OCI-LY7 (cell line): ENCODE results near the gene OR56A4. TPM values are rescaled to one million over a fixed set of nuclear protein-coding genes. Genes with fewer than 3 reads are reported as not detected.

ENCODE experiments used
- BruUV-seq: library from RNA; stranded (reverse); fragments of 400-500 nt; replicated peaks from 2 replicates; lab custom pipeline; 2021; lab: Mats Ljungman, UMichigan
- CTCF ChIA-PET: fragments of 300-600 bp; sonication (Branson Sonifier 250); formaldehyde crosslinking; loops from one replicate; lab custom pipeline; 2022; ENCODE audit warnings: antibody characterized with exemption; ENCODE audit not compliant: unreplicated experiment; lab: Charles Lee
- POLR2A ChIA-PET: fragments of 300-600 bp; sonication (Branson Sonifier 250); formaldehyde crosslinking; loops from one replicate; lab custom pipeline; 2022; ENCODE audit warnings: antibody characterized with exemption; lab: Charles Lee
- DNase-seq: peaks from one replicate; pipeline ENCODE4 v3.0.0-alpha.2; 2015; ENCODE audit warnings: low spot score
- H2AFZ ChIP-seq: fragments of 200-600 bp; sonication (generic), shearing (Covaris generic); 2 replicates; pipeline ENCODE4 v1.6.1; 2014; ENCODE audit warnings: mild to moderate bottlenecking, antibody characterized with exemption, low read length, moderate library complexity
- H3K27ac ChIP-seq: fragments of 200-600 bp; sonication (generic); 2 replicates; pipeline ENCODE4 v1.5.1; 2014; ENCODE audit warnings: mixed run types, low read depth, mild to moderate bottlenecking, moderate library complexity, low read length, inconsistent platforms; ENCODE audit not compliant: poor library complexity, severe bottlenecking
- H3K36me3 ChIP-seq: fragments of 200-600 bp; sonication (generic); 2 replicates; pipeline ENCODE4 v1.6.1; 2014; ENCODE audit warnings: mild to moderate bottlenecking, antibody characterized with exemption, low read length, moderate library complexity, mixed read lengths; ENCODE audit not compliant: insufficient read depth
- H3K4me1 ChIP-seq: fragments of 200-600 bp; sonication (generic); 2 replicates; pipeline ENCODE4 v1.5.1; 2014; ENCODE audit warnings: mild to moderate bottlenecking, low read length; ENCODE audit not compliant: insufficient read depth, poor library complexity, severe bottlenecking
- H3K4me2 ChIP-seq: fragments of 200-600 bp; sonication (generic); 2 replicates; pipeline ENCODE4 v1.6.1; 2014; ENCODE audit warnings: mild to moderate bottlenecking, low read length
- H3K4me3 ChIP-seq: fragments of 200-600 bp; sonication (generic); 2 replicates; pipeline ENCODE4 v1.5.1; 2014; ENCODE audit warnings: mild to moderate bottlenecking, low read depth, low read length; ENCODE audit not compliant: poor library complexity, severe bottlenecking
- H3K79me2 ChIP-seq: fragments of 200-600 bp; sonication (generic); 2 replicates; pipeline ENCODE4 v1.6.1; 2016; ENCODE audit warnings: low read depth, mild to moderate bottlenecking, low read length, moderate library complexity, mixed read lengths; ENCODE audit not compliant: insufficient read depth
- H3K9me2 ChIP-seq: fragments of 200-600 bp; sonication (generic); 2 replicates; pipeline ENCODE4 v1.6.1; 2016; ENCODE audit warnings: mild to moderate bottlenecking, low read length, mixed read lengths; ENCODE audit not compliant: insufficient read depth
- H3K9me3 ChIP-seq: fragments of 200-600 bp; sonication (generic); 2 replicates; pipeline ENCODE4 v1.6.1; 2014; ENCODE audit warnings: mild to moderate bottlenecking, mixed run types, low read length, mixed read lengths
- H4K20me1 ChIP-seq: fragments of 200-600 bp; sonication (generic); 2 replicates; pipeline ENCODE4 v1.6.1; 2014; ENCODE audit warnings: mild to moderate bottlenecking, antibody characterized with exemption, low read length, moderate library complexity, mixed read lengths; ENCODE audit not compliant: insufficient read depth
- CTCF ChIP-seq: fragments of 200-600 bp; sonication (generic); conservative IDR thresholded peaks from 2 replicates; pipeline ENCODE4 v1.5.1; 2014; ENCODE audit warnings: mild to moderate bottlenecking, antibody characterized with exemption, low read length, moderate library complexity, mixed read lengths
- EZH2phosphoT487 ChIP-seq: fragments of 200-600 bp; sonication (generic); IDR thresholded peaks from 2 replicates; pipeline ENCODE4 v1.6.1; 2018; ENCODE audit warnings: low read depth, borderline replicate concordance, mild to moderate bottlenecking, mixed run types, antibody characterized with exemption, low read length, moderate library complexity, mixed read lengths
- intact Hi-C: fragments of 100-400 bp; cut with micrococcal nuclease; formaldehyde crosslinking; loops from one replicate; pipeline ENCODE4 v1.10.0; 2022; ENCODE audit not compliant: unreplicated experiment
- total RNA-seq, 2 experiments: library from RNA; depleted of rRNA in 1 of 2; stranded (reverse); fragments of >200 nt in 1 of 2; shearing (Covaris generic) in 1 of 2; gene quantifications; 2 replicates each; pipeline ENCODE4 v1.2.3, GENCODE V29; 2014 to 2022

The OR56A4 gene
- total RNA-seq, 2 experiments from 2014 or later = 0.11 TPM; not detected in 1

DNA sequence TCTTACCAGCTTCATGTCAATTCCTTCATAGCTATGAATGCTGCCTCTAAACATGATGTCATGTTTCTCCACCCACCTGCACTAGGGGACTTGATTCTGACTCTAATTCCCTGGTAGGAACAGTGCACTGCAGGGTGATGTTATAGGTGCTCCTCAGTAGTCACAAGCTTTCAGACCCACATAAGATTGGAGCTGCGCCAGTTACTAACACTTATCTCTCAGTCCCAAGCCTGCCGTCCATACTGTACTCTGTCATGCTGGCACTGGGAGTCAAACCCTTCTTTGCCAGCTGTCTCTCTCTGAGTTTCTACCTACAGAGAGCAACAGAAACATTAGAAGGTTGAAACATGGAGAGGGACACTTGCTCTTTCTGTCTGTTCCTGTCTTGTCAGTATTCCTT lies 18.3 kb upstream of the OR56A4 start:
- intact Hi-C loops = no loop called here
- TF ChIP-seq CTCF = no peak
- BruUV-seq = no TSS peak

GRCh38 chr11:6022956-6023355 lies 16.2 kb upstream of the OR56A4 start:
- H3K27ac ChIP-seq = no peak overlapping the region
- H3K4me2 ChIP-seq = no peak overlapping the region
- TF ChIP-seq CTCF = peak; percentile 79
- TF ChIP-seq EZH2phosphoT487 = no peak
- H3K4me1 ChIP-seq = no peaks in the 10 kb centered on the region
- ChIA-PET POLR2A (no interaction called here), CTCF (interaction anchor here (0.9 kb wide), 1 partner anchor 328 kb away, joined by 4 read pairs; no protein-coding TSS in a partner anchor)
- peak; percentile 61 for DNase-seq
- H3K36me3 ChIP-seq = no peaks in the 10 kb centered on the region
- intact Hi-C loops = loop anchor here (1.0 to 5.0 kb wide), 3 partner anchors 274 to 330 kb away; no protein-coding TSS in a partner anchor
- H4K20me1 ChIP-seq = no peaks in the 10 kb centered on the region
- no peaks in the 10 kb centered on the region for H3K9me3 ChIP-seq
- no peak overlapping the region for H3K4me3 ChIP-seq
- H2AFZ ChIP-seq = no peak overlapping the region
- BruUV-seq = no TSS peak
- no peaks in the 10 kb centered on the region for H3K9me2 ChIP-seq
- no peaks in the 10 kb centered on the region for H3K79me2 ChIP-seq

More for the DNA sequence above, 18.3 kb upstream of the OR56A4 start:
- no peak for DNase-seq
- H3K4me3 ChIP-seq = no peak overlapping the region
- H3K4me2 ChIP-seq = no peak overlapping the region
- no peaks in the 10 kb centered on the region for H3K79me2 ChIP-seq
- no peaks in the 10 kb centered on the region for H3K9me3 ChIP-seq
- no peak overlapping the region for H2AFZ ChIP-seq
- H3K4me1 ChIP-seq = no peaks in the 10 kb centered on the region
- no peaks in the 10 kb centered on the region for H3K36me3 ChIP-seq
- H3K9me2 ChIP-seq = no peaks in the 10 kb centered on the region
- CTCF ChIA-PET = no interaction called here
- POLR2A ChIA-PET = no interaction called here
- no peaks in the 10 kb centered on the region for H4K20me1 ChIP-seq
- no peak overlapping the region for H3K27ac ChIP-seq

DNA sequence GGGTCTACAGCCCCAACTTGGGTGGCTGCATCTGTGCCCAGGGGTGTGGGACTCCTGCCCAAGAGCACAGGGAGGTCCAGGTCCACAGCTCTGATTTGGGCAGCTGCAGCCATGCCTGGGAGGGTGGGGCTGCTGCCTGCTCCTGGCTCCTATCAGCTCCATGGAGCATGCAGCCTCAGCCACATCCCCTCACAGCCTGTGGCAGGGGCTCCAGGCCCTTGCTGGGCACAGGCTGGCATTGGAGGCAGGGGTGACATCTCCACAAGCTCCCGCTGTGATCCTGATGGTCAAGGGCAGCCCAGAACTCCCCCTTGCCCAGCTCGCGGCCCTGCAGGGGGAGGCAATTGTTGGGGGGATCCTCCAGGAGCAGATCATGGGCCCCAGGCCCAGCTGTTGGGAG lies 6.3 kb upstream of the OR56A4 start:
- H2AFZ ChIP-seq = no peak overlapping the region
- H3K9me3 ChIP-seq = no peaks in the 10 kb centered on the region
- H3K36me3 ChIP-seq = no peaks in the 10 kb centered on the region
- no peaks in the 10 kb centered on the region for H3K79me2 ChIP-seq
- H3K27ac ChIP-seq = no peak overlapping the region
- no peak overlapping the region for H3K4me3 ChIP-seq
- intact Hi-C loops = no loop called here
- H4K20me1 ChIP-seq = no peaks in the 10 kb centered on the region
- DNase-seq = no peak
- ChIA-PET CTCF (no interaction called here), POLR2A (no interaction called here)
- H3K4me2 ChIP-seq = no peak overlapping the region
- no peaks in the 10 kb centered on the region for H3K4me1 ChIP-seq
- no peaks in the 10 kb centered on the region for H3K9me2 ChIP-seq
- no peak for TF ChIP-seq CTCF
- TF ChIP-seq EZH2phosphoT487 = no peak
- no TSS peak for BruUV-seq
